Ureter (tissue), 1 donor: ENCODE data around the gene VPS26B. TPM values are rescaled to one million over a fixed set of nuclear protein-coding genes. Genes with fewer than 3 reads are reported as not detected.
"Not testable (repeated sequence)": the region's sequence is repeated elsewhere in the genome, so short reads cannot be mapped to it uniquely, and the experiment has no call there.

ENCODE experiments used
- DNase-seq: peaks from one replicate; pipeline ENCODE4 v3.0.0-alpha.2; 2020; ENCODE audit warnings: low spot score
- total RNA-seq: library from RNA; stranded (reverse); gene quantifications from one replicate; pipeline ENCODE4 v1.2.4, GENCODE V29; 2023
- donor health status: DM: yes; HTN: yes; CAD: no.

VPS26B gene
- total RNA-seq, result 46.9 TPM

- DNase-seq, result peak; percentile 98
Observed at GRCh38 chr11:134223836-134224709, at the start of gene VPS26B, which contains the start of gene NCAPD3. TSS of gene VPS26B (plus strand) at chr11:134224671. CDS start at chr11:134225123, 452 bp downstream. TSS of gene NCAPD3 (minus strand) at chr11:134223967. CDS start at chr11:134223926, 41 bp downstream.

DNA sequence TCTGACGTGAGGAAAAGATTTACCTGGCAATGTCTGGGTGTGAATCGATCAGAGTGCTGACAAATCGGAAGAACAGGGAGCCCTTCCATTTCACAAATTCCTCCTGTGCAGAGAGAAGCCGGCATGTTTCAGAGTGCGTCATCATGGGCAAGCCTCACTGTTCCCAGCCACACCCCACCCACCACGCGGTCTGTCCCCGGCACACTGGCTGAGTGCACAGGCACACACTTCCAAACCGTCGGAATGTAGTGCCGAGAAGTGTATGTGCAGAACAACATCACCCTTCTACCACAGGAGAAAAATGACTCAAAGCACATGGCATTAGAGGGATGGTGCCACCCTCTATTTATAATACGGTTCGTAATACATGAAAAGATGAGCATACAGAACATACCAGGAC, 48.2 kb upstream of the VPS26B start:
- no peak for DNase-seq

DNA sequence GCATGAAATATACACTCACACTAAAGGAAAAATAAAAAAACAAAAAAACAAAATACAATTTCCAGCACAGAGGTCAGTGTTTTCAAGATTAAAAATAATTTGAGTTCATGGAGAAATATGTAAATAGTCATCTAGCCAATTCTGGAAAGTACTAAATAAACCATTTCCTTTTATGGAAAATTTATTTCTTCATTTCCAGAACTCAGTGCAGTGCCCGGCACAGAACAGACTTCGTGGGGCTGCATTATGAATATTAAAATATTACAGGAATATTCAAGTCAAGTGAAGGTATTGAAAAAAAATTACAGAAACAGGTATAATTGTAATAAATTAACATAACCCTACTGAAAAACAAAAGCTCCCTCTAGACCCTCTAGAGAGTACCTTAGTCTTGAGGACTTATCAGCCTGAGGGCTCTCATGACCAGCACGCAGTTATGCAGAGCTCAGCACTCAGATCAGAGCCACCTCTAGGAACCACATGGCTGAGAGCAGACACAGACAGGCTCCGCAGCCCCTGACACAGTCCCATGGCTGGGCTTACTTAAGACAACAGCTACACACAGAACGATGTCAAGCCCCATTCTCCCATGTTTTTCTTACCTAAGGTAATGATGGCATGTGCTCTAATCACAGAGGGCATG, 46.3 kb upstream of the VPS26B start:
- no peak for DNase-seq

DNA sequence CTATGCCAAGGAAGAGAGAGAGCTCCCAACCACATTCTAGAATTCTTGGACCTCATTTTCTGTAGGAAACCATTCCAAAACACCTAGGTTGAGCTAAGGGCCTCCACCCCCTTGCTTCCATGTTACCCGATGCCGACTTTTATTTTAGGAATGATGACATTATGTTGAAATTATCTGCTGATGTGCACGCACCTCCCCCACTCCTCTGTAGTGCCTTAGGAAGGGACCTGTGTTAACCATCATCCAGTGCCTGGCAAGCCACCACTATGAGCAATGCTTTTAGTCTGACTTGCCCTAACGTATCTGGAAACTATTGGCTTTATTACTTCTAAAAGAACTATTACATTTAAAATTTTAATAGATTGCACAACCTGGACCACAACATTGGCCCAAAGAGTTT, 42.8 kb upstream of the VPS26B start:
- no peak for DNase-seq

DNA sequence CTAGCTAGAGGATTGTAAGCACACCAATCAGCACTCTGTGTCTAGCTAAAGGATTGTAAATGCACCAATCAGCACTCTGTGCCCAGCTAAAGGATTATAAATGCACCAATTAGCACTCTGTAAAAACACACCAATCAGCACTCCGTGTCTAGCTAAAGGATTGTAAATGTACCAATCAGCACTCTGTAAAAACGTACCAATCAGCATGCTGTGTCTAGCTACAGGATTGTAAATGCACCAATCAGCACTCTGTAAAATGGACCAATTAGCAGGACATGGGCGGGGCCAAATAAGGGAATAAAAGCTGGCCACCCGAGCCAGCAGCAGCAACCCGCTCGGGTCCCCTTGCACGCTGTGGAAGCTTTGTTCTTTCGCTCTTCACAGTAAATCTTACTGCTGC, 36.4 kb upstream of the VPS26B start:
- DNase-seq, result not testable (repeated sequence)

DNA sequence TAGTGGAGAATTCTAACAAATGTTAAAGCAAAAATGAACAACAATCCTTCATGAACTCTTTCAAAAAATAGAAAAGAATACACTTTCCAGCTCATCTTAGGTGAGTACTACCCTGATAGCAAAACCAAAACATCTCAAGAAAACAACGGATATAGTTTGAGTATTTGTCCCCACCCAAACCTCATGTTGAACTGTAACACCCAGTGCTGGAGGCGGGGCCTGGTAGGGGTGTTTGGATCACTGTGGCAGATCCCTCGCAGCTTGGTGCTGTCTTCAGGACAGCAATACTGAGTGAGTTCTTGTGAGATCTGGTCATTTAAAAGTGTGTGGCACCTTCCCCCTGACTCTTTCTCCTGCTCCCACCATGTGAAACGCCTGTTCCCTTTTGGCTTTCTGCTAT, 27.7 kb upstream of the VPS26B start:
- no peak for DNase-seq

DNA sequence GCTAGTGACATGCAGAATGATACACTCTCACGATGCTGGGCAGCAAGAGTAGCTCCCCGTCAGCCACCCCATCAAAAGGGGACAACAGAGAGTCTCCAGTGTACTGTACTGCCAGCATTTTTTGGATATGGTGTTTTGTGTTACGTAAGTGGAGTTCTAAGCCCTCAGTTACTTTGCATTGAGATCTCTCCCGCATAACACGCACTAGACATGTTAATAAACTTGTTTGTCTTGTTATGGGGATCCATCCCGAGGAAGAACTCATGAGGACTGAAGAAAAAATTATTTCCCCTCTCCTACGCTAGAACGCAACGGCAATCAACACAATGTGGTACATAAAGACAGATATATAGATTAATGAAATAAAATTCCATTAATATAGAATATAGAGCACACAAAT, 24.9 kb upstream of the VPS26B start:
- DNase-seq, result no peak

DNA sequence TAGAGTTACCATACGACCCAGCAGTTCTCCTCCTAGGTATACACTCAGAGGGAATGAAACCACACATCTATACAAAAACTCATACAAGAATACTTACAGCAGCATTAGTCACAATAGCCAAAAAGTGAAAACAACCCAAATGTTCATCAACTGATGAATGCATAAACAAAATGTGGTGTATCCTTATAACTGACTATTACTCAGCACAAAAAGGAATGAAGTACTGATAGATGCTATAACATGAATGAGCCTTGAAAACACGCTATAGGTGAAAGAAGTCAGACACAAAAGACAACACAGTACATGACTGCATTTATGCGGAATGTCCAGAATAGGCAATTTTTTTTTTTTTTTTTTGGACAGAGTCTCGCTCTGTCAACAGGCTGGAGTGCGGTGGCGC, 23.8 kb upstream of the VPS26B start:
- no peak for DNase-seq

- DNase-seq, result no peak
Observed at GRCh38 chr11:134202661-134203060, 21.8 kb upstream of the VPS26B start.

- DNase-seq, result no peak
Observed at GRCh38 chr11:134205729-134206128, 18.7 kb upstream of the VPS26B start.

- DNase-seq, result no peak
Observed at GRCh38 chr11:134206185-134206584, 18.3 kb upstream of the VPS26B start.

- DNase-seq, result no peak
Observed at GRCh38 chr11:134207538-134208239, 16.8 kb upstream of the VPS26B start.

GRCh38 chr11:134215836-134216235, 8.6 kb upstream of the VPS26B start:
- no peak for DNase-seq

GRCh38 chr11:134216816-134217215, 7.7 kb upstream of the VPS26B start:
- DNase-seq, result no peak

GRCh38 chr11:134223121-134223520, 1.4 kb upstream of the VPS26B start:
- DNase-seq, result peak; percentile 25

- DNase-seq, result peak; percentile 61
Observed at GRCh38 chr11:134224710-134225664, 516 bp downstream of the VPS26B start.

DNA sequence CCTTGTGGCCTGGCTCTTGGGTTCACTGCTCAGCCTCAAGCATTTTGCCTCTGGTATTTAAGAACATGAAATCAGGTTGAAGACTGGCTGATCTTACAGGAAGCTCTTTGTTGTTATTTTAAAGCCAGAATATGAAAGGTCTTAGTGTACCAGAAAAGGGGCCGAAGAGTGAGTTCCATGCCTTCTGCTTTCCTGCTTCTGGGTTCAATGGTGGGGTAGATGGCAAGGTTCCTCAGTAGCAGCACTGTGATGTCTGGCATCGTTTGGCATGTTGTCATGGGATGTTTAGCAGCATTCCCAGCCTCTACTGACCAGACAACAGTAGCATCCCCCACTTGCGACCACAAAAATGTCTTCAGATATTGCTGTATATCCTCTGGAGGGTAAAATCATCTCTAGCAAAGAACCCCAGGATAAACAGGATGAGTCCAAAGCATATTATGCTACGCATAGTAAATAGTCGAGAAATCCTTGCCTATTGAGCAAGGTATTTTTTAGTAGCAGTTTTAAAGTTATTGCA, 2.4 kb downstream of the VPS26B start:
- DNase-seq, result peak; percentile 10

- DNase-seq, result no peak
Observed at GRCh38 chr11:134228625-134229024, 4.2 kb downstream of the VPS26B start.

- DNase-seq, result no peak
Observed at GRCh38 chr11:134229126-134229790, 4.8 kb downstream of the VPS26B start.

GRCh38 chr11:134230339-134230738, 5.9 kb downstream of the VPS26B start:
- DNase-seq, result no peak
